ENCODE results near the gene NCBP2L.

The NCBP2L gene

GRCh38 chrX:107823456-107823855, 45.9 kb downstream of the NCBP2L start:
- Mint-ChIP-seq H3K4me3 (no peak overlapping the region), H3K36me3 (ENCODE audit: low read depth) (no peaks in the 10 kb centered on the region), H3K4me1 (peaks cover 22% of the 10 kb centered on the region), H3K27me3 (ENCODE audit: low read depth, poor library complexity) (peaks cover 27% of the 10 kb centered on the region), H3K27ac (no peak overlapping the region), H3K9me3 (peaks cover 51% of the 10 kb centered on the region)
- DNase-seq = no peak
- TF ChIP-seq, protein P1, sequence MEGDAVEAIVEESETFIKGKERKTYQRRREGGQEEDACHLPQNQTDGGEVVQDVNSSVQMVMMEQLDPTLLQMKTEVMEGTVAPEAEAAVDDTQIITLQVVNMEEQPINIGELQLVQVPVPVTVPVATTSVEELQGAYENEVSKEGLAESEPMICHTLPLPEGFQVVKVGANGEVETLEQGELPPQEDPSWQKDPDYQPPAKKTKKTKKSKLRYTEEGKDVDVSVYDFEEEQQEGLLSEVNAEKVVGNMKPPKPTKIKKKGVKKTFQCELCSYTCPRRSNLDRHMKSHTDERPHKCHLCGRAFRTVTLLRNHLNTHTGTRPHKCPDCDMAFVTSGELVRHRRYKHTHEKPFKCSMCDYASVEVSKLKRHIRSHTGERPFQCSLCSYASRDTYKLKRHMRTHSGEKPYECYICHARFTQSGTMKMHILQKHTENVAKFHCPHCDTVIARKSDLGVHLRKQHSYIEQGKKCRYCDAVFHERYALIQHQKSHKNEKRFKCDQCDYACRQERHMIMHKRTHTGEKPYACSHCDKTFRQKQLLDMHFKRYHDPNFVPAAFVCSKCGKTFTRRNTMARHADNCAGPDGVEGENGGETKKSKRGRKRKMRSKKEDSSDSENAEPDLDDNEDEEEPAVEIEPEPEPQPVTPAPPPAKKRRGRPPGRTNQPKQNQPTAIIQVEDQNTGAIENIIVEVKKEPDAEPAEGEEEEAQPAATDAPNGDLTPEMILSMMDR (IDR thresholded peaks at IDR 0.05) = no peak

- Mint-ChIP-seq H3K4me1 (peaks cover 22% of the 10 kb centered on the region), H3K9me3 (peaks cover 47% of the 10 kb centered on the region), H3K27me3 (ENCODE audit: low read depth, poor library complexity) (peaks cover 33% of the 10 kb centered on the region), H3K27ac (no peak within 1 kb of the TSS), H3K36me3 (ENCODE audit: low read depth) (no peaks in the 10 kb centered on the region), H3K4me3 (peak within 1 kb of the TSS; percentile 78)
- peak; percentile 52 for DNase-seq
- TF ChIP-seq, protein P1 (IDR thresholded peaks at IDR 0.05) = no peak
These were observed 48.2 kb downstream of the NCBP2L start, which contains the start of gene MID2 for GRCh38 chrX:107825698-107826237. Gene MID2, plus strand, starts transcription at chrX:107825866. Its CDS starts 561 bp downstream, at chrX:107826427.

DNA sequence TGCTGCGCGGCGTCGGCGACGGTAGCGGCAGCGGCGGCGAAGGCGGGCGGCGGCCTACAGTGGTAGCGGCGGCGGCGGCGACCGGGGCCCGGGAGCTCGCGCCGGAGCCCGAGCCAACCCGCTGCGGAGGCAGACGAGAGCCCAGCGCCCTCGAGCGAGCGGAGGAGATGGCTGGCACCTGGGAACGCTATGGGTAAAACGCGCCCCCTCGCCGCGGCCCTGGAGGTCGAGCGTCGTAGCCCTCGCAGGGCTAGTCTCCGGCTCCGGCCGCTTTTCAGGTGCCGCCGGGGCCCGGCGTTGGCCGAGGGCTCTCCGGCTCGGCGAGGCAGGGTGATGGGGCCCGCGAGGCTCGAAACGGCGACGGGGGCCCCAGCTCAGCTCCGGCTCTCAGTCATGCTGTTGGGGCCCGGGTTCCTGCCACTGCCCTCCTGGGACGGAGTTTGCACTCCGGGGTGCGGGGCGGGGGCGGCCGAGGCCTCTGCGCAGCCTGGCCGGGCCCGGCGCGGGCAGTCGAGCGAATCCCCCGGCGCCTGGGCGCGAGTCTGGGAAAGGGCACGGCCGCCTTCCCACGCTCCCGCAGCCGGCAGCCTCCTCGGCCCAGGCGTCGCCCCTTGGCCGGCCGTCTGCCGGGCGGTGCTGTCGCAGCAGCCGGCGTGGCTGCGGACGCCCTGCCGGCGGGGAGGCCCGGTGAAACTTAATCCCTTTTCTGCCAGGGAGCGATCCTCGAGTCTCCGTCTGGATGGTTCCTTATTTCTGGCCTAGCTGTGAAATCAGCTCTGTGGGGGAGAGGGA, 48.9 kb downstream of the NCBP2L start:
- TF ChIP-seq, protein P1 (IDR thresholded peaks at IDR 0.05) = no peak
- DNase-seq = peak; percentile 60
- no peak overlapping the region for H3K27ac Mint-ChIP-seq
- H3K9me3 Mint-ChIP-seq = peaks cover 48% of the 10 kb centered on the region
- peaks cover 22% of the 10 kb centered on the region for H3K4me1 Mint-ChIP-seq
- H3K27me3 Mint-ChIP-seq (ENCODE audit: low read depth, poor library complexity) = peaks cover 33% of the 10 kb centered on the region
- H3K4me3 Mint-ChIP-seq = peak overlapping the region; percentile 83
- H3K36me3 Mint-ChIP-seq (ENCODE audit: low read depth) = no peaks in the 10 kb centered on the region

DNA sequence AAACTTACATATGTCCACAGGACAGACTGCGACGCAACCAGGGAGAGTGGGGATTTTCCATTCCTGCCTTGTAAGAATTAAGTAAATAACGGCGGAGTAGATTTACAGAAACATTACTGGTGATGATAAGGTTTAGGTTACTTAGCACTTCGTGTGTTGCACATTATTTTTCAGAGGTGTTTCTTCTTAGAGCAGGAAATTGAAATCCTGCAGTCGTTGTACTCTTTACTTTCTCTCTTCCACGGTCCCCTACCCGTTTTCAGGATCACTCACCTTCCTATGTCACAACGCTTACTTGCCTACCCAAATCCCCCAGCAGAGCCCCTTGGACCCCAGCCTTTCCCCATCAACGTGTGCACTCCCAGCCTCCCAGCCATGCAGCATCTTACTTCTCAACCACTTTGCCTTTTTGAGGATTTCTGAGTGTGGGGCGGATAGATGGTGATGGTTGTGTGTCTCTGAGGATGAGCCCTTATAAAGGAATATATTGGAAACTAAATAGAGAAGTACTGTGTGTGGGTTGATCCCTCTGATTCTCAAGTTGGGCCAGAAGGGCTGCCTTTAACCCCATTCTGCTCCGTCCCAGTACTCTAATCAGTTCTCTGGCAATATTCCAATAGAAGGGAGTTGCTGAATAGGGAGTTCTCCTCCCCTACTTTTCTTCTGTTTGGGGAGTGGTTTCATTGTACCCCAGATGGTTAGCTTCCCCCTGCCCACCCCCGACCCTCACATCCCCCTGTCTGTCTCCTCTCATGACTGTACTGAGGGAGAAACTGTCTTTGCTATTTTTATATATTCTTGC, 49.7 kb downstream of the NCBP2L start:
- Mint-ChIP-seq H3K9me3 (peaks cover 48% of the 10 kb centered on the region), H3K4me3 (peak overlapping the region; percentile 83)

DNA sequence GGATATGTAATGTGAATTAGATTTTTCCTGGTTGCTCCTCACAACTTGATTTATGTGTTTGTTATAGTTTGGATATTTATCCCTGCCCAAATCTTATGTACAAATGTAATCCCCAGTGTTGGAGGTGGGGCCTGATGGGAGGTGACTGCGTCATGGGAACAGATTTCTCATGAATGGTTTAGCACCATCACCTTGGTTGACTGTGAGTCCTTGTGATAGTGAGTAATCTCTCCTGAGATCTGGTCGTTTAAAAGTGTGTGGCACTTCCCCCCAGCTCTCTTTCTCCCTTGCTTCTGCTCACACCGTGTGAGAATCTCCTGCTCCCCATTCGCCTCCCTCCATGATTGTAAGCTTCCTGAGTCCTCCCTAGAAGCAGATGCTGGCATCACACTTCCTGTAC, 50.3 kb downstream of the NCBP2L start:
- peaks cover 29% of the 10 kb centered on the region for H3K27me3 Mint-ChIP-seq (ENCODE audit: low read depth, poor library complexity)
- H3K4me1 Mint-ChIP-seq = peaks cover 22% of the 10 kb centered on the region
- TF ChIP-seq, protein P1 (IDR thresholded peaks at IDR 0.05) = no peak
- peaks cover 48% of the 10 kb centered on the region for H3K9me3 Mint-ChIP-seq
- peak overlapping the region; percentile 83 for H3K4me3 Mint-ChIP-seq
- no peak overlapping the region for H3K27ac Mint-ChIP-seq
- no peaks in the 10 kb centered on the region for H3K36me3 Mint-ChIP-seq (ENCODE audit: low read depth)
- DNase-seq = no peak

More for the DNA sequence above, 49.7 kb downstream of the NCBP2L start:
- H3K27ac Mint-ChIP-seq = no peak overlapping the region
- no peaks in the 10 kb centered on the region for H3K36me3 Mint-ChIP-seq (ENCODE audit: low read depth)
- H3K27me3 Mint-ChIP-seq (ENCODE audit: low read depth, poor library complexity) = peaks cover 33% of the 10 kb centered on the region
- peaks cover 22% of the 10 kb centered on the region for H3K4me1 Mint-ChIP-seq
- TF ChIP-seq, protein P1 (IDR thresholded peaks at IDR 0.05) = no peak
- no peak for DNase-seq

All from nephron progenitor cell (in vitro differentiated cells).